Karpas-422 (cell line): ENCODE measurements around the gene AP2A2. TPM values are rescaled to one million over a fixed set of nuclear protein-coding genes. Genes with fewer than 3 reads are reported as not detected.

Experiments used
- DNase-seq: peaks from one replicate; pipeline ENCODE4 v3.0.0-alpha.2; 2015
- H2AFZ ChIP-seq: fragments of 200-600 bp; sonication (generic); 2 replicates; pipeline ENCODE4 v1.6.1; 2014; ENCODE audit warnings: antibody characterized with exemption, low read length, mixed read lengths
- H3K27ac ChIP-seq: fragments of 200-600 bp; sonication (generic); 2 replicates; pipeline ENCODE4 v1.5.1; 2014; ENCODE audit warnings: mild to moderate bottlenecking, low read length, moderate library complexity
- H3K27me3 ChIP-seq: fragments of 200-600 bp; sonication (generic); 2 replicates; pipeline ENCODE4 v1.6.1; 2014; ENCODE audit warnings: low read length, mixed read lengths
- H3K36me3 ChIP-seq: fragments of 200-600 bp; sonication (generic); 2 replicates; pipeline ENCODE4 v1.6.1; 2014; ENCODE audit warnings: low read length, mixed read lengths; ENCODE audit not compliant: insufficient read depth
- H3K4me1 ChIP-seq: fragments of 200-600 bp; sonication (generic); 2 replicates; pipeline ENCODE4 v1.6.1; 2014; ENCODE audit warnings: mild to moderate bottlenecking, low read length, mixed read lengths
- H3K4me2 ChIP-seq: fragments of 200-600 bp; sonication (generic); 2 replicates; pipeline ENCODE4 v1.6.1; 2014; ENCODE audit warnings: low read length, low read depth, mild to moderate bottlenecking; ENCODE audit not compliant: poor library complexity, severe bottlenecking
- H3K4me3 ChIP-seq: fragments of 200-600 bp; sonication (generic); 2 replicates; pipeline ENCODE4 v1.5.1; 2014; ENCODE audit warnings: mild to moderate bottlenecking, antibody characterized with exemption, low read length, mixed read lengths
- H3K79me2 ChIP-seq: fragments of 200-600 bp; sonication (generic); 2 replicates; pipeline ENCODE4 v1.6.1; 2014; ENCODE audit warnings: mild to moderate bottlenecking, low read length, mixed read lengths
- H3K9ac ChIP-seq: fragments of 200-600 bp; sonication (generic); 2 replicates; pipeline ENCODE4 v1.6.0; 2014; ENCODE audit warnings: low read length
- H3K9me2 ChIP-seq: fragments of 200-600 bp; sonication (generic), shearing (Covaris generic); replicated peaks from 2 replicates; pipeline ENCODE4 v1.6.0; 2014; ENCODE audit warnings: mild to moderate bottlenecking, low read length, moderate library complexity; ENCODE audit not compliant: insufficient read depth
- H3K9me3 ChIP-seq: fragments of 300-700, 200-600 bp; sonication (generic); 2 replicates; pipeline ENCODE4 v1.6.1; 2014; ENCODE audit warnings: low read length, mixed read lengths
- H4K20me1 ChIP-seq: fragments of 200-600 bp; sonication (generic); 2 replicates; pipeline ENCODE4 v1.6.1; 2014; ENCODE audit warnings: mild to moderate bottlenecking, antibody characterized with exemption, low read length, low read depth; ENCODE audit not compliant: insufficient read depth
- total RNA-seq: library from RNA; depleted of rRNA; stranded (reverse); fragments of >200 nt; shearing (Covaris generic); gene quantifications from 2 replicates; pipeline ENCODE4 v1.2.3, GENCODE V29; 2014; ENCODE audit warnings: low replicate concordance

Gene AP2A2
- total RNA-seq, 1 experiment from 2014 or later = 34.6 TPM

GRCh38 chr11:924406-925157, 1.1 kb upstream of the AP2A2 start:
- H4K20me1 ChIP-seq = no peaks in the 10 kb centered on the region
- no peaks in the 10 kb centered on the region for H3K9me2 ChIP-seq
- no peak for DNase-seq
- no peak overlapping the region for H2AFZ ChIP-seq
- no peak overlapping the region for H3K4me3 ChIP-seq
- no peak overlapping the region for H3K27ac ChIP-seq
- H3K4me1 ChIP-seq = peaks cover 15% of the 10 kb centered on the region
- no peaks in the 10 kb centered on the region for H3K27me3 ChIP-seq
- H3K9me3 ChIP-seq = no peaks in the 10 kb centered on the region
- H3K79me2 ChIP-seq = peaks cover 34% of the 10 kb centered on the region
- no peak overlapping the region for H3K4me2 ChIP-seq
- no peak overlapping the region for H3K9ac ChIP-seq
- H3K36me3 ChIP-seq = no peaks in the 10 kb centered on the region

DNA sequence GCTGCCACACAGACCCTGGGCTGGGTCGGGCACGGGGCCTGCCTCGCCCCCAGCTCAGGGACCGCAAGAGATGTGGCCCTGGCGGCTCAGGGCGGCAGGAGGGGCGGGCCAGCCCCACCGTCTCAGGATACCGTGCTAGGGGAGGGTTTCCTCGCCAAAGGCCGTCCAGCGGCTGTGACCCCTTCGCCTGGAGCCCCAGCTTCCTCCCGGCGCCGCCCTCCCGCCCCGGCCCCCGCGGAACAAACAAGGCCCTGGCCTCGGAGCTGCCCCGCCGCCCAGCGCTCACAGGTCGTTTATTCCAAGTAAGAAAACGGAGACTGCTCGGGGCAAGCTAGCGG, 543 bp upstream of the AP2A2 start:
- H2AFZ ChIP-seq = no peak overlapping the region
- no peak overlapping the region for H3K4me2 ChIP-seq
- H3K9me2 ChIP-seq = no peaks in the 10 kb centered on the region

GRCh38 chr11:926341-926916, 759 bp downstream of the AP2A2 start:
- Histone ChIP-seq H3K4me3 (peak overlapping the region; percentile 87), H2AFZ (no peak overlapping the region), H3K4me2 (peak overlapping the region; percentile 88), H3K36me3 (no peaks in the 10 kb centered on the region), H3K79me2 (peaks cover 51% of the 10 kb centered on the region), H3K27ac (peak overlapping the region; percentile 21; the same call in 1 of the 2 replicates), H3K9me2 (no peaks in the 10 kb centered on the region), H3K4me1 (peaks cover 15% of the 10 kb centered on the region), H3K27me3 (no peaks in the 10 kb centered on the region), H3K9ac (peak overlapping the region; percentile 95), H3K9me3 (no peaks in the 10 kb centered on the region), H4K20me1 (no peaks in the 10 kb centered on the region)
- DNase-seq = no peak

More for the DNA sequence above, 543 bp upstream of the AP2A2 start:
- H3K79me2 ChIP-seq = peaks cover 40% of the 10 kb centered on the region
- peaks cover 15% of the 10 kb centered on the region for H3K4me1 ChIP-seq
- no peaks in the 10 kb centered on the region for H3K36me3 ChIP-seq
- DNase-seq = no peak
- no peaks in the 10 kb centered on the region for H3K27me3 ChIP-seq
- H3K9me3 ChIP-seq = no peaks in the 10 kb centered on the region
- no peaks in the 10 kb centered on the region for H4K20me1 ChIP-seq
- no peak overlapping the region for H3K27ac ChIP-seq
- H3K9ac ChIP-seq = no peak overlapping the region
- H3K4me3 ChIP-seq = no peak overlapping the region; the same call in 1 of the 2 replicates

GRCh38 chr11:927871-928270, 2.2 kb downstream of the AP2A2 start:
- Histone ChIP-seq H3K36me3 (no peaks in the 10 kb centered on the region), H2AFZ (no peak overlapping the region), H3K9me3 (no peaks in the 10 kb centered on the region), H4K20me1 (no peaks in the 10 kb centered on the region), H3K4me3 (no peak overlapping the region), H3K27me3 (no peaks in the 10 kb centered on the region), H3K79me2 (peaks cover 65% of the 10 kb centered on the region), H3K9me2 (no peaks in the 10 kb centered on the region), H3K4me2 (peak overlapping the region; percentile 7), H3K9ac (no peak overlapping the region; the same call in 1 of the 2 replicates), H3K27ac (no peak overlapping the region), H3K4me1 (peaks cover 15% of the 10 kb centered on the region)
- DNase-seq = no peak

GRCh38 chr11:928786-929185, 3.1 kb downstream of the AP2A2 start:
- H3K4me1 ChIP-seq = peaks cover 15% of the 10 kb centered on the region
- H3K27me3 ChIP-seq = no peaks in the 10 kb centered on the region
- H4K20me1 ChIP-seq = no peaks in the 10 kb centered on the region
- no peaks in the 10 kb centered on the region for H3K9me3 ChIP-seq
- H3K9me2 ChIP-seq = no peaks in the 10 kb centered on the region
- H3K9ac ChIP-seq = no peak overlapping the region
- H3K4me3 ChIP-seq = no peak overlapping the region
- H3K27ac ChIP-seq = no peak overlapping the region
- DNase-seq = no peak
- H2AFZ ChIP-seq = no peak overlapping the region
- H3K4me2 ChIP-seq = no peak overlapping the region
- H3K36me3 ChIP-seq = no peaks in the 10 kb centered on the region
- peaks cover 74% of the 10 kb centered on the region for H3K79me2 ChIP-seq

DNA sequence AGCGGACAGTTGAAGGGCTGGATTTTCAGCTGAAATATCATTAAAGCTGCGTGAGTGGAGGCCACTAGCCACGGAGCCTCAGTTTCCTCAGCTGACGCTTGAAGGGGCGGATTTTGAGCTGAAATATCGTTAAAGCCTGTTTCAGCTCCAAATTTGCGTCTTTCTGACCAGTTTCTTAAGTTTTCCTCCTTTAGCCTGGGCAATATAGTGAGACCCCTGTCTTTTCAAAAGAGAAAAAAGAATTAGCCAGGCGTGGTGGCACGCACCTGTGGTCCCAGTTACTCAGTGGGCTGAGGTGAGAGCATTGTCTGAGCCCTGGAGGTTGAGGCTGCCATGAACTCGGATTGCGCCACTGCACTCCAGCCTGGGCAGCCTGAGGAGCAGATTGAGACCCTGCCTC, 3.7 kb downstream of the AP2A2 start:
- no peak overlapping the region for H2AFZ ChIP-seq
- H4K20me1 ChIP-seq = no peaks in the 10 kb centered on the region
- no peaks in the 10 kb centered on the region for H3K27me3 ChIP-seq
- no peak overlapping the region for H3K4me2 ChIP-seq
- DNase-seq = no peak
- no peak overlapping the region for H3K4me3 ChIP-seq
- peaks cover 15% of the 10 kb centered on the region for H3K4me1 ChIP-seq
- H3K36me3 ChIP-seq = no peaks in the 10 kb centered on the region
- H3K9ac ChIP-seq = no peak overlapping the region
- no peaks in the 10 kb centered on the region for H3K9me2 ChIP-seq
- peaks cover 80% of the 10 kb centered on the region for H3K79me2 ChIP-seq
- no peak overlapping the region for H3K27ac ChIP-seq
- no peaks in the 10 kb centered on the region for H3K9me3 ChIP-seq

- no peaks in the 10 kb centered on the region for H3K9me2 ChIP-seq
- H3K4me3 ChIP-seq = no peak overlapping the region
- H3K9ac ChIP-seq = no peak overlapping the region
- H3K79me2 ChIP-seq = peaks cover 90% of the 10 kb centered on the region
- H3K4me2 ChIP-seq = no peak overlapping the region
- H3K36me3 ChIP-seq = no peaks in the 10 kb centered on the region
- DNase-seq = no peak
- no peak overlapping the region for H3K27ac ChIP-seq
- no peaks in the 10 kb centered on the region for H4K20me1 ChIP-seq
- no peaks in the 10 kb centered on the region for H3K9me3 ChIP-seq
- H3K27me3 ChIP-seq = no peaks in the 10 kb centered on the region
- no peak overlapping the region for H2AFZ ChIP-seq
- H3K4me1 ChIP-seq = peaks cover 15% of the 10 kb centered on the region
Measured at GRCh38 chr11:931385-931784, 5.7 kb downstream of the AP2A2 start.

DNA sequence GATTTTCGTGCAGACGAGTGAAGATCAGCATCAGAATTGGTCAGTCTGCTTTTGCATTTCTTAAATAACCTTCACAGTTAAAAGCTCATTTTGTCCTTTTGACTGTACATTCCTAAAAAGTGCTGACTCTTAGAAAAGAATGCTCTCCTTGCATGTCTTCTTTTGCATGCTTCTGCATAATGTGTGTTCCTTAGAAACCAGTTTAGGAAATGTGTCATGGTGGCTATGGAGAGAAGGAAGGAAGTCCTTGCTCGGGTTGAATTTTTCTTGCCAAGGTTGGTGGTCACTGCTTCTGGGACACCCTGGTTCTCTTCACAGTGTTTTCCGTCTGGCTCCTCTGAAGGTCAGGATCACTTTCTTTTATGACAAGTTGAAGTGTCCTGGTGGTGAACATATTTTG, 6.8 kb downstream of the AP2A2 start:
- Histone ChIP-seq H4K20me1 (no peaks in the 10 kb centered on the region), H3K79me2 (peaks cover 90% of the 10 kb centered on the region), H3K27me3 (no peaks in the 10 kb centered on the region), H3K36me3 (no peaks in the 10 kb centered on the region), H3K4me2 (no peak overlapping the region), H2AFZ (no peak overlapping the region), H3K9ac (no peak overlapping the region), H3K9me3 (no peaks in the 10 kb centered on the region), H3K4me3 (no peak overlapping the region), H3K4me1 (peaks cover 5% of the 10 kb centered on the region; the same call in 1 of the 2 replicates), H3K9me2 (no peaks in the 10 kb centered on the region), H3K27ac (no peak overlapping the region)
- DNase-seq = no peak
